Smooth muscle cell of the coronary artery (primary cell): ENCODE results near the gene PPP2R3B. TPM values are rescaled to one million over a fixed set of nuclear protein-coding genes. Genes with fewer than 3 reads are reported as not detected.

Experiments used
- total RNA-seq: library from RNA; depleted of rRNA; stranded (reverse); fragments of >200 nt; gene quantifications from 2 replicates; pipeline ENCODE4 v1.2.3, GENCODE V29; 2014; ENCODE audit warnings: low replicate concordance

Gene PPP2R3B, protein sequence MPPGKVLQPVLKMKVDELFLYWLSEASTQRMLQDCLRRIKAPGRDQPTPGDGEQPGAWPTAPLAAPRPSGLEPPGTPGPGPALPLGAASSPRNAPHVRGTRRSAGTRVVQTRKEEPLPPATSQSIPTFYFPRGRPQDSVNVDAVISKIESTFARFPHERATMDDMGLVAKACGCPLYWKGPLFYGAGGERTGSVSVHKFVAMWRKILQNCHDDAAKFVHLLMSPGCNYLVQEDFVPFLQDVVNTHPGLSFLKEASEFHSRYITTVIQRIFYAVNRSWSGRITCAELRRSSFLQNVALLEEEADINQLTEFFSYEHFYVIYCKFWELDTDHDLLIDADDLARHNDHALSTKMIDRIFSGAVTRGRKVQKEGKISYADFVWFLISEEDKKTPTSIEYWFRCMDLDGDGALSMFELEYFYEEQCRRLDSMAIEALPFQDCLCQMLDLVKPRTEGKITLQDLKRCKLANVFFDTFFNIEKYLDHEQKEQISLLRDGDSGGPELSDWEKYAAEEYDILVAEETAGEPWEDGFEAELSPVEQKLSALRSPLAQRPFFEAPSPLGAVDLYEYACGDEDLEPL
- total RNA-seq = 13.7 and 18.3 TPM in 2 replicates

DNA sequence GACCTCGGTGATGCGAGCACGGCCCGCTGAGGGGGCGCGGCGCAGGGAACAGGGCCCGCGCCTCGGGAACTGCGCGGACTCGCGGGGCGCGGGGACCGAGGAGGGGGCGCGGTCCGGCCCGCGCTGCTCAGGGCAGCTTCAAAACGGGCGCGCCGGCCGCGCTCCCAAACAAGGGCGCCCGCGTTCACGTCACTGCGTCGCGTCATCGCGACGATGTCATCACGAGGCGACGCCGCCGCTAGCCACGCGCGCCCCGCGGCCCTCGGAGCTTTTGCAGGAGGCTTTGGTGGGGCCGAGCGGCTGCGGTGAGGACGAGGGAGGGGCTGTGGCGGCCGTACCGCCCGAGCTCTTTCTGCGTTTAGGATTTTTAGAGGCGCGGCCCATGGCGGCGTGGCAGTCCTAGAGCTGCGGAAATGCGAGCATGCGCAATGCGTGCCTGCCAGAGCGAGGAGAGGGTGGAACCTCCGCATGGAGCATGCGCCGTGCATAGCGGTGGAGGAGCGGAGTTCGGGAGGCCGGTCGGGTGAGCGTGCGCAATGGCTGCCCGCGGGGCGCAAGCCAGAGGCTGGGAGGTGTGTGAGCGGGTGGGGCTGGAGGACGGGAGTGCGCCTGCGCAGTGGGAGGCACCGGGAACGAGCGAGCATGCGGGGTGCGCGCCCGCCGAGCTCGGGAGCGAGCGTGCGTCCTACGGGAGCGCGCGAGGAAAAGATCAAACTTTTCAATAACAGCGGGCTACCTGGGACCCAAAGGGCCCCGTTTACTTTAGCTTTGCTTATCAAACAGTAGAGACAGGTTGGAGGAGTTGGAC is at the start of gene PPP2R3B:
PPP2R3B (minus strand) TSS at position 140 of the 808 bp plus-strand sequence. CDS start 216 bp downstream, outside the sequence.

DNA sequence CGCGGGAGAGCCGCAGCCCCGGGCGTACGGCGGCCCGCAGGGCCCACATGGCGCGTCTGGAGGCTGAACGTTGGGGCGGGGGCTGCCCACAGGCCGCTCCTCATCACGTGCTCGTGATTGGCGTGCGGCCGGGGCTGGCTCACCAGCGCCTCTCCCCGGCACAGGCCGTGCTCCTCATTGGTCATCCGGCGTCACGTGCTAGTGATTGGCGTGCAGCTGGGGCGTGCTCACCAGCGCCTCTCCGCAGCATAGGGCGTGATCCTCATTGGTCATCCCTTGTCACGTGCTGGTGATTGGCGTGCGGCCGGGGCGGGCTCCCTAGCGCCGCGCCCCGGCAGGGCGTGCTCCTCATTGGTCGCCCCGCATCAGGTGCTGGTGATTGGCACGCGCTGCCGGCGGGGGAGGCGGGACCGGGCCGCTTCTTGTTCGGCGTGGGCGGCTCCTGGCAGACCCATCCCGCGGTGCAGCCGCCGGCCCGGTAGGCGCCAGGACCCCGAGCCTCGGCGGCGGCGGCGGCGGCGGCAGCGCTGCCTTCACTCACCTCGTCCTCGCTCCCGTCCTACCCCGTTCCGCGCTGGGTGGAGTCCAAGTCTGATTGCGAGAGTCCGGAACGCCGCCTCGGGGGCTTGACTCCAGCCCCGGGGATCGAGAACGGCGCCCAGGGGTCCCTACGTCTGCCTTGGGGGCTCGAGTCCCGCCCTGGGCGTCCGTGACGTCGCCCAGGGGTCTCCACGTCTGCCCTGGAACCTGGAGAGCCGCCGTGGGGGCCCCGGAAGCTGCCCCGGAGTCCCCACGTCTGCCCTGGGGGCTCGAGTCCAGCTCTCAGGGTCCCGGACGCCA is 67.7 kb downstream of the PPP2R3B start, which contains the start of gene GTPBP6:
GTPBP6 (minus strand) TSS at position 58 of the 840 bp plus-strand sequence; CDS start at position 49, 9 bp downstream.

Other genes with a start within 250 kb of the PPP2R3B start
- 4.5 and 8.5 TPM in 2 replicates for gene PLCXD1, start 105.5 kb downstream of the PPP2R3B start, total RNA-seq
- 27.7 and 42.1 TPM in 2 replicates for gene GTPBP6, start 68.1 kb downstream of the PPP2R3B start, total RNA-seq
- gene SHOX, start 243.9 kb upstream of the PPP2R3B start, total RNA-seq = not detected in 2 replicates